Right forelimb (tissue), 1 donor: ENCODE data around the gene F10.

Experiments used
- DNase-seq: peaks from one replicate; pipeline ENCODE4 v3.0.0-alpha.2; 2018

F10 gene

GRCh38 chr13:113140677-113141600 is 18.3 kb downstream of the F10 start:
- no peak for DNase-seq

GRCh38 chr13:113141601-113141970 is 19.0 kb downstream of the F10 start:
- DNase-seq = no peak

GRCh38 chr13:113142876-113143275 is 20.3 kb downstream of the F10 start:
- no peak for DNase-seq

- DNase-seq = no peak
Measured at GRCh38 chr13:113143466-113144254, 21.1 kb downstream of the F10 start.

- DNase-seq = no peak
Measured at GRCh38 chr13:113144255-113144629, 21.6 kb downstream of the F10 start.

GRCh38 chr13:113145496-113145895 is 22.9 kb downstream of the F10 start:
- no peak for DNase-seq

GRCh38 chr13:113145911-113146598 is 23.5 kb downstream of the F10 start:
- no peak for DNase-seq

GRCh38 chr13:113146750-113147149 is 24.2 kb downstream of the F10 start:
- no peak for DNase-seq

GRCh38 chr13:113147206-113147605 is 24.6 kb downstream of the F10 start:
- no peak for DNase-seq

- DNase-seq = no peak
Measured at GRCh38 chr13:113148407-113148806, 25.8 kb downstream of the F10 start.

GRCh38 chr13:113148940-113149503 is 26.4 kb downstream of the F10 start:
- DNase-seq = no peak

GRCh38 chr13:113149711-113150549 is 27.3 kb downstream of the F10 start:
- DNase-seq = no peak

GRCh38 chr13:113150550-113151365 is 28.2 kb downstream of the F10 start:
- DNase-seq = no peak

GRCh38 chr13:113151745-113152690 is 29.4 kb downstream of the F10 start:
- DNase-seq = no peak

- DNase-seq = no peak
Measured at GRCh38 chr13:113152691-113152983, 30.0 kb downstream of the F10 start.

GRCh38 chr13:113152984-113153809 is 30.6 kb downstream of the F10 start:
- peak; percentile 71 for DNase-seq

- peak; percentile 82 for DNase-seq
Measured at GRCh38 chr13:113153810-113154748, 31.5 kb downstream of the F10 start.

GRCh38 chr13:113155201-113155600 is 32.6 kb downstream of the F10 start:
- no peak for DNase-seq
